Ishikawa (cell line): Measurements from ENCODE around the gene TRIM44.

Experiments
- CEBPB ChIP-seq: IDR thresholded peaks from 2 replicates; pipeline ENCODE4 v1.6.1; 2012
- EP300 ChIP-seq: IDR thresholded peaks from 2 replicates; pipeline ENCODE4 v1.6.1; 2012; ENCODE audit warnings: borderline replicate concordance
- MAX ChIP-seq: IDR thresholded peaks from 2 replicates; pipeline ENCODE4 v1.6.1; 2012
- RAD21 ChIP-seq: IDR thresholded peaks from 2 replicates; pipeline ENCODE4 v1.6.1; 2012; ENCODE audit warnings: low read depth
- TAF1 ChIP-seq: IDR thresholded peaks from 2 replicates; pipeline ENCODE4 v1.6.1; 2012; ENCODE audit warnings: low read depth, mild to moderate bottlenecking
- TCF12 ChIP-seq: IDR thresholded peaks from 2 replicates; pipeline ENCODE4 v1.6.1; 2012; ENCODE audit warnings: low read depth
- YY1 ChIP-seq: IDR thresholded peaks from 2 replicates; pipeline ENCODE4 v1.6.1; 2012; ENCODE audit warnings: low read depth
- TF ChIP-seq, protein P1 (sequence below): IDR thresholded peaks from 2 replicates; pipeline ENCODE4 v1.6.1; 2012

GRCh38 chr11:35838071-35838470 is 175.5 kb downstream of the TRIM44 start:
- TF ChIP-seq RAD21 = no peak
- no peak for TF ChIP-seq TAF1
- no peak for TF ChIP-seq YY1
- TF ChIP-seq, protein P1, sequence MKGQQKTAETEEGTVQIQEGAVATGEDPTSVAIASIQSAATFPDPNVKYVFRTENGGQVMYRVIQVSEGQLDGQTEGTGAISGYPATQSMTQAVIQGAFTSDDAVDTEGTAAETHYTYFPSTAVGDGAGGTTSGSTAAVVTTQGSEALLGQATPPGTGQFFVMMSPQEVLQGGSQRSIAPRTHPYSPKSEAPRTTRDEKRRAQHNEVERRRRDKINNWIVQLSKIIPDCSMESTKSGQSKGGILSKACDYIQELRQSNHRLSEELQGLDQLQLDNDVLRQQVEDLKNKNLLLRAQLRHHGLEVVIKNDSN = no peak
- no peak for TF ChIP-seq CEBPB
- TF ChIP-seq MAX = no peak
- TF ChIP-seq EP300 = no peak
- TF ChIP-seq TCF12 = no peak
